ENCODE measurements around the gene PPP3CA.

PPP3CA gene

DNA sequence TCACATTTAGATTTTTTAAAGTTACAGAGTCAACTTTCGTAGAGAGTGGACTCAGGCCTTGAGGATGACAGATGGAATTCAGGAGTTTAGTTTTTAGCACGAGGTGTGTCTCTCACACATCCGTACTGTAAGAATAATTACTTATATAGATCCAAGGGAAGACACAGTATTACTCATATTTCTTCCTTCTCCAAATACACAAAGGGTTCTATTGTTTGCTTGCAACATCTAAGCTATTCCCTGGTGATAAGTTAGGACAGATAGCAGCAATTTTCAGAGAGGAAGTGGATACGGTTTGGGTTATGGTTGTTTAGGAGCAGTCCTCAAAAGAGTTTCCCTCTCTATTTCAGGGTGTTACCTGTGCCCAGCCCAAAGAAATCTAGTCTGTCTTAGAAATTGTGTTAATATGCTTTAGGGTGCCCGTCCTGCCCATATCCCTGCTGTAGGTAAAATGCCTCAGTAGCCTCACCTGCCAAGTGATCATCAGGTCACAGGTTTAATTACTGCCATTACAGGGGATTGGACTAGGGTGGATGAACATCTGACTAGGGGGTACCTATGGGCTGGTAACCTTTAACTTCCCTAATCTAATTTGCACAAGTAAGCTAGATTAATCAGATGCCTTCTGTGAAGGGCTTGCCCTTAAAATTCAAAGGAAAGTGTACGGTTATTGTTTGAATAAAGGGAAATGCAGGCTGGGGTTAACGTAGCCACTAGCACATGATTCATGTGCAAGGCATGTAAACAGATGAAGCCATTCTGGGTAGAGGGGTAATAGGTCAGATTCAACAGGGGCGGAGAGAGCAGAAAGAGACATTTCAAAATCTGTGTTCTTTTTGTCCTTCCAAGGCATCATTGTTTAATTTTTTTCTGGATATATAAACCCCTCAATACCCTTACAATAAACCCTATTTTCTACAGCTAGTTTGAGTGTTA, 8.7 kb upstream of the PPP3CA start:
- DNase-seq (ENCODE audit: low read depth): peak; percentile 89
- no peak for TF ChIP-seq CTCF (IDR thresholded peaks at IDR 0.05; ENCODE audit: low read length, missing control alignments)
- peak overlapping the region; percentile 13 for H3K4me3 ChIP-seq (replicated peaks; ENCODE audit: low read depth, low read length)

DNA sequence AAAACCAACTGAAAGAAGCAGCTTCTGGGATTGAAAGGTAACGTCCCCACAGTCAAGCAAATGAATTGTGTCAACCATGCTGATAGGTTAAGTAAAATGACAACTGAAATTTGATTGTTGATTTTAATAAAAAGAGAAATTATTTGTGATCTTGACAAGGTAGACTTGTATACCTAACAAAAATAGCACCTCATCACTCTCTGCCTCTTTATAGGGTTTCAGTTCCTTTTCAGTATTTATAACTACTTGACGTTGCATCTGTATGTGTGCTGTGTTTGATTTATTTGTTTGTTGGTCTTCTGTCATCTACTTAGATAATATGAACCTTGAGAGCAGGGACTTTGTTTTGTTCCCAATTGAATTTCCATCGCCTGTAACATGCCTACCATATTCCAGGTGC, 7.9 kb upstream of the PPP3CA start:
- H3K4me3 ChIP-seq (replicated peaks; ENCODE audit: low read depth, low read length): no peak overlapping the region
- DNase-seq (ENCODE audit: low read depth): no peak
- no peak for TF ChIP-seq CTCF (IDR thresholded peaks at IDR 0.05; ENCODE audit: low read length, missing control alignments)

DNA sequence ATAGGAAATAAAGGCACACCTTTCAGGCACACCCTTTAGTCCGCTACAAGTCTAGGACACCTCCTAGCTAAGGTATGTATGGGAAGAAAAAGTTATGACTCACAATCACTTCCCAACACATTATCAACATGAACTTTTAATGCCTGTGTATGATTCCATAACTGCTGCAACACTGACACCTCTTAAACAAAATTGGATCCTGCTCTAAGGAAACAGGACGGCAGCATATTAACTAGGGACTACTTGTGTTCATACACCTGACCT, 2.4 kb upstream of the PPP3CA start:
- no peak overlapping the region for H3K4me3 ChIP-seq (replicated peaks; ENCODE audit: low read depth, low read length)
- no peak for TF ChIP-seq CTCF (IDR thresholded peaks at IDR 0.05; ENCODE audit: low read length, missing control alignments)
- DNase-seq (ENCODE audit: low read depth): no peak

DNA sequence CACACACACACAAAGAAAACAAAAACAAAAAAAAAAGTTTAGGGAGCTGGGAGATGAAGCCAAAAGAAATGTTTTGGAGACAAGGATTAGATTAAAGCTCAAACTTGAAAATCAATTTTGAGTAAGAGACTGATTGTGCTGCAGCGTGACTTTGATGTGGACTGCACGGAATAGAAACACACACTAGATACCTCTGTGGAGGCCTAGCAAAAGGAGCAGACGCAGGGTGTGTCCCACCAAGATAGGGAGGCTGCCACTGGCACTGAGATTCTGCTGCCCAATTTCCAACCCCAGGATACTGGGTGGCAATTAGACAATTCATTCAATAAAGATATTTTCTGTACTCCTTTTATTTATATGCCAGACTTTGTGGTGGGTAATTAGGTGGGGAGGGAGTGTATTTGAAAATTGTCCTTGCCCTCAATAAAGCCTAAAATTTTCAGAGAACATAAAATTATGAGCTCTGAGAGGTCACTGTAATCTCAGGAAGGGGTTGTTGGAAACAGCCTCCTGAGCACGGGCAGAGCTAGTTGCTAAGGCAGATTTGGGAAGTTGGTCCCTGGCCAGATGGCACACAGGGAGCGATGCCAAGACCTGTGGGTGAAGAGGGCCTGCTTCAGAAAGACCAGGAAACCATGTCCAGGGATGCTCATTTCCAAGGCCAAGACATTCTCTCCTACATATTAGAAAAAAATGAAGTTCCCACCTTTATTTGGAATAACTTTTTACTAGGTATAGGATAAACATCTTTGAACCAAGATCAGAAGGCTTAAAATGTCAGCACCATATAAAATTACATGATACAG, 1.9 kb upstream of the PPP3CA start:
- peak; percentile 50 for DNase-seq (ENCODE audit: low read depth)
- H3K4me3 ChIP-seq (replicated peaks; ENCODE audit: low read depth, low read length): peak overlapping the region; percentile 90
- no peak for TF ChIP-seq CTCF (IDR thresholded peaks at IDR 0.05; ENCODE audit: low read length, missing control alignments)

- no peak for TF ChIP-seq CTCF (IDR thresholded peaks at IDR 0.05; ENCODE audit: low read length, missing control alignments)
- DNase-seq (ENCODE audit: low read depth): no peak
- H3K4me3 ChIP-seq (replicated peaks; ENCODE audit: low read depth, low read length): peak overlapping the region; percentile 90
These were observed 1.1 kb upstream of the PPP3CA start for GRCh38 chr4:101348367-101348827.

DNA sequence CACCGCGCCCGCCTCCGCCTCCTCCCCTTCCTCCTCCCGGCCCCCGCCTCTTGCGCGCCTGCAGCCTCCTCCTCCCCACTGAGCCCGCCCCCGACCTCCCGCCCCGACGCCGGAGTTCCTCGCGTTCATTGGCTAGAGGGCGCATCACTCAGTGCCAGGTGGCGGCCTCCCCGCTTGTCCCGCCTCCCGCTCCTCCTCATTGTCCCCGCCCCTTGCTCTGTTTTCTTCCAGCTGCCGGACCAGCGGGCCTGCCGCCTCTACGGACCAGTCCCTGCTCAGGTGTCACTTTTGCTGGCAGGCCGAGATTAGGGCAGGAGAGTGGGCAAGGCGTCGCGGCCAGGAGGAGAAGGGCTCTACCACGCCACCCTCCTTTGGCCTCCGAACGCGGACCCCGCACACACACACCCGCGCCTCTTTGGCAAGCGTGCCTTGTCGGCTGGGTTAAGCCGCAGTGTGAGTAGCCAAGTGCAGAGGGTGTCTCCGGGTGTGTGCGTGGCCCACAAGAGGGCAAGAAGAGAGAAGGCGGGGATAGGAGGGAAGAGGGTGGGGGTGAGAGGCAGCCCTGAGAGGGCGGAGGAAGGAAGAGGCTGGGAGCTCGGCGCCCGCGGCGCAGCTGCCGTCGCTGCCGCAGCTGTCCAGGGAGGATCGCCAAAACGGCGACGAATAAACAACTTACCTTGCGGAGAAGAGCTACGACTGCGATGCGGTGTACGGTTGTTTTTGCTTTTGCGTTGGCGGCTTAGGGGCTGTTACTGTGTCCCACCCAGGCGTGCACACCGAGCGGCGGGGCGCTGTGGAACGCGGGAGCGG, 436 bp upstream of the PPP3CA start:
- DNase-seq (ENCODE audit: low read depth): peak; percentile 98
- peak; percentile 6 for TF ChIP-seq CTCF (IDR thresholded peaks at IDR 0.05; ENCODE audit: low read length, missing control alignments)
- peak overlapping the region; percentile 90 for H3K4me3 ChIP-seq (replicated peaks; ENCODE audit: low read depth, low read length)

Data from fibroblast of pulmonary artery (primary cell).